Caco-2 (cell line): ENCODE measurements around the gene ABHD14A. TPM values are rescaled to one million over a fixed set of nuclear protein-coding genes. Genes with fewer than 3 reads are reported as not detected.

Experiments used
- BruUV-seq: library from RNA; stranded (reverse); fragments of 400-500 nt; replicated peaks from 2 replicates; lab custom pipeline; 2021; lab: Mats Ljungman, UMichigan
- CTCF ChIA-PET: fragments of 300-600 bp; sonication (Branson Sonifier 250); formaldehyde crosslinking; loops from one replicate; lab custom pipeline; 2022; ENCODE audit warnings: antibody characterized with exemption; lab: Charles Lee
- POLR2A ChIA-PET: fragments of 300-600 bp; sonication (Branson Sonifier 250); formaldehyde crosslinking; loops from one replicate; lab custom pipeline; 2022; ENCODE audit warnings: antibody characterized with exemption; lab: Charles Lee
- DNase-seq, 2 experiments: peaks; one replicate each; pipeline versions ENCODE4 v3.0.0 to v3.0.0-alpha.2; 2020 to 2022
- H3K27me3 ChIP-seq: replicated peaks from 2 replicates; pipeline ENCODE4 v1.6.0; 2011; ENCODE audit warnings: low read length; ENCODE audit not compliant: control insufficient read depth, insufficient read depth
- H3K36me3 ChIP-seq: 2 replicates; pipeline ENCODE4 v1.5.1; 2011; ENCODE audit warnings: low read length; ENCODE audit not compliant: control insufficient read depth, insufficient read depth
- H3K4me1 ChIP-seq: fragments of 250-450 bp; sonication (Bioruptor Pico); 2 replicates; pipeline ENCODE4 v1.5.1; 2020; ENCODE audit warnings: mild to moderate bottlenecking
- H3K4me3 ChIP-seq: 2 replicates; pipeline ENCODE4 v1.5.1; 2011; ENCODE audit warnings: low read depth, mild to moderate bottlenecking, control low read depth, low read length
- H3K9me3 ChIP-seq: fragments of 250-450 bp; sonication (Bioruptor Pico); 2 replicates; pipeline ENCODE4 v1.5.1; 2020; ENCODE audit warnings: mild to moderate bottlenecking, moderate library complexity
- H3K27ac Mint-ChIP-seq: one replicate; pipeline ENCODE4 v1.8.0; 2022; ENCODE audit warnings: mixed read lengths; ENCODE audit not compliant: unreplicated experiment
- H3K27me3 Mint-ChIP-seq: one replicate; pipeline ENCODE4 v1.8.0; 2022; ENCODE audit warnings: mixed read lengths; ENCODE audit not compliant: insufficient read depth, unreplicated experiment
- H3K36me3 Mint-ChIP-seq: one replicate; pipeline ENCODE4 v1.8.0; 2022; ENCODE audit warnings: mild to moderate bottlenecking, mixed read lengths; ENCODE audit not compliant: insufficient read depth, unreplicated experiment
- H3K4me1 Mint-ChIP-seq: one replicate; pipeline ENCODE4 v1.8.0; 2022; ENCODE audit warnings: low read depth, mixed read lengths; ENCODE audit not compliant: unreplicated experiment
- H3K4me3 Mint-ChIP-seq: one replicate; pipeline ENCODE4 v1.8.0; 2022; ENCODE audit warnings: mild to moderate bottlenecking, moderate library complexity, mixed read lengths; ENCODE audit not compliant: unreplicated experiment
- H3K9me3 Mint-ChIP-seq: one replicate; pipeline ENCODE4 v1.8.0; 2022; ENCODE audit warnings: mixed read lengths; ENCODE audit not compliant: unreplicated experiment
- CTCF ChIP-seq, 2 experiments: fragments of 200-600 bp in 1 of 2; IDR thresholded peaks; 1 replicate in 1 of 2; 2 replicates in 1 of 2; pipeline versions ENCODE4 v1.5.1 to v1.8.0; 2011 to 2022; ENCODE audit warnings: antibody characterized with exemption in 1 of 2, control low read depth in 1 of 2, inconsistent platforms in 1 of 2, low read depth in 1 of 2, low read length in 1 of 2, mild to moderate bottlenecking in 1 of 2, moderate library complexity in 1 of 2; ENCODE audit not compliant: insufficient read depth in 1 of 2, severe bottlenecking in 1 of 2, unreplicated experiment in 1 of 2
- intact Hi-C: fragments of 100-400 bp; cut with micrococcal nuclease; formaldehyde crosslinking; loops from one replicate; pipeline ENCODE4 v1.10.0; 2022; ENCODE audit not compliant: unreplicated experiment
- total RNA-seq: library from RNA; stranded (reverse); gene quantifications from 2 replicates; pipeline ENCODE4 v1.2.3, GENCODE V29; 2022

The ABHD14A gene
- total RNA-seq, 1 experiment from 2014 or later = 14.0 TPM

DNA sequence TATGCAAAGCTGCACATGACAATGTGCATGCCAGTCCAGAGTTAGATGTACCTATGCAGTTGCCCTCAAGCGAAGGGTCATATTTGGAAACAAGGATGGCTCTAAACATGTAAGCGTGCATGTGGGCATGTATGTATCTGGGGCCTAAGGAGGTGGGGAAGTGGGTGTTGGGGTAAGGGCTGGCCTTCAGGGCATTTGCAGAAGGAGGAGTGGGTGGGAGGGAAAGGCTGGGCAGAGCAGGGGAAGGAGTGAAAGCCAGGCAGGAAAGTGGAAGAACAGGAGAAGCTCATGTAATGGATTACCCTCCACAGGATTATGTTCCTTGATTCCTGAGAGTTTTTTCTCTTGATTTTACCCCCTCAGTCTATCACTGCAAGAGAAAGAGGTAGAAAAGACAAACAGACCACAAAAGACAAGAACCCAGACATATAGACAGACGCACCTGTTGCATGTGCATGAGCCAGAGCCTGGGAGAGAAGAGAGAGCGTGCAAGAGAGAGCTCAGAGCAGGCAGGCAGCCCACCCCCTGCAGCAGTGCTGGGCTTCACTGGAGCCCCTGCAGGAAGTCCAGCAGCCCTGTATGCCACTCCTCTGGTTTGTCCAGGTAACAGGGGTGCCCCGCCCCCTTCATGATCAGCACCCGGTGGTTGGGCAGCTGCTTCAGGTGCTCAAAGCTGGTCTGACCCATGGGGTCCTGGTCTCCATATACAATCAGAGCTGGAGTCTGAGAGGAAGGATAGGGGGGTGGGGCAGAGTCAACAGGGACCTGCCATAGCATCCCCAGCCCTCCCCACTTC is 5.8 kb upstream of the ABHD14A start:
- H3K27me3 Mint-ChIP-seq = no peaks in the 10 kb centered on the region
- Histone ChIP-seq H3K4me3 (no peak overlapping the region), H3K9me3 (no peaks in the 10 kb centered on the region), H3K36me3 (no peaks in the 10 kb centered on the region), H3K27me3 (no peaks in the 10 kb centered on the region), H3K4me1 (peaks cover 13% of the 10 kb centered on the region)
- peak overlapping the region; percentile 86 for H3K4me3 Mint-ChIP-seq
- POLR2A ChIA-PET = interaction anchor here (1.0 kb wide), 1 partner anchor 14 kb away, joined by 3 read pairs; the partner anchor contains the start of gene ACY1
- BruUV-seq = no TSS peak
- peak in 1 of 2 experiments; percentile 33 for DNase-seq
- H3K36me3 Mint-ChIP-seq = peaks cover 19% of the 10 kb centered on the region
- no peak for TF ChIP-seq CTCF (IDR thresholded peaks at IDR 0.05; ENCODE audit: insufficient read depth in 1 of 2, low read depth in 1 of 2, low read length in 1 of 2, severe bottlenecking in 1 of 2, unreplicated experiment in 1 of 2)
- H3K27ac Mint-ChIP-seq = peak overlapping the region; percentile 79
- CTCF ChIA-PET = interaction anchor here (0.8 kb wide), 1 partner anchor 14 kb away, joined by 3 read pairs; no protein-coding TSS in a partner anchor
- intact Hi-C loops = loop anchor here (2.0 kb wide), 1 partner anchor 14 kb away; the partner anchor contains the start of gene ACY1
- peaks cover 20% of the 10 kb centered on the region for H3K4me1 Mint-ChIP-seq
- no peaks in the 10 kb centered on the region for H3K9me3 Mint-ChIP-seq

GRCh38 chr3:51969841-51970240 is 5.0 kb upstream of the ABHD14A start:
- ChIA-PET POLR2A (interaction anchor here (1.0 kb wide), 1 partner anchor 13 kb away, joined by 3 read pairs; the partner anchor contains the start of gene ACY1), CTCF (interaction anchor here (0.8 kb wide), 1 partner anchor 13 kb away, joined by 3 read pairs; no protein-coding TSS in a partner anchor)
- H3K4me3 Mint-ChIP-seq = no peak overlapping the region
- no peaks in the 10 kb centered on the region for H3K27me3 Mint-ChIP-seq
- peaks cover 20% of the 10 kb centered on the region for H3K4me1 Mint-ChIP-seq
- Histone ChIP-seq H3K4me3 (no peak overlapping the region), H3K4me1 (peaks cover 20% of the 10 kb centered on the region), H3K27me3 (no peaks in the 10 kb centered on the region), H3K36me3 (no peaks in the 10 kb centered on the region), H3K9me3 (no peaks in the 10 kb centered on the region)
- no peaks in the 10 kb centered on the region for H3K9me3 Mint-ChIP-seq
- peaks cover 19% of the 10 kb centered on the region for H3K36me3 Mint-ChIP-seq
- TF ChIP-seq CTCF (IDR thresholded peaks at IDR 0.05; ENCODE audit: insufficient read depth in 1 of 2, low read depth in 1 of 2, low read length in 1 of 2, severe bottlenecking in 1 of 2, unreplicated experiment in 1 of 2) = no peak
- H3K27ac Mint-ChIP-seq = no peak overlapping the region
- no peak for DNase-seq
- intact Hi-C loops = loop anchor here (2.0 kb wide), 1 partner anchor 13 kb away; the partner anchor contains the start of gene ACY1
- BruUV-seq = no TSS peak

- no peak for DNase-seq
- Mint-ChIP-seq H3K9me3 (no peaks in the 10 kb centered on the region), H3K4me1 (peaks cover 19% of the 10 kb centered on the region), H3K4me3 (no peak overlapping the region), H3K27me3 (no peaks in the 10 kb centered on the region), H3K27ac (no peak overlapping the region), H3K36me3 (peaks cover 23% of the 10 kb centered on the region)
- Histone ChIP-seq H3K27me3 (no peaks in the 10 kb centered on the region), H3K36me3 (no peaks in the 10 kb centered on the region), H3K9me3 (no peaks in the 10 kb centered on the region), H3K4me3 (no peak overlapping the region), H3K4me1 (peaks cover 25% of the 10 kb centered on the region)
- no peak for TF ChIP-seq CTCF (IDR thresholded peaks at IDR 0.05; ENCODE audit: insufficient read depth in 1 of 2, low read depth in 1 of 2, low read length in 1 of 2, severe bottlenecking in 1 of 2, unreplicated experiment in 1 of 2)
- intact Hi-C loops = no loop called here
- CTCF ChIA-PET = no interaction called here
- no TSS peak for BruUV-seq
- POLR2A ChIA-PET = no interaction called here
These were observed 4.1 kb upstream of the ABHD14A start for GRCh38 chr3:51970606-51971300.
